WTC11 (cell line): ENCODE data around the gene CAPRIN1. TPM values are rescaled to one million over a fixed set of nuclear protein-coding genes. Genes with fewer than 3 reads are reported as not detected.

Experiments
- ATAC-seq: fragments of 200-7000 bp; cut with Tn5 transposase; 2 replicates; pipeline ENCODE4 v1.10.0; 2021; ENCODE audit warnings: mild to moderate bottlenecking, moderate library complexity
- CTCF ChIA-PET: fragments of 300-600 bp; sonication (Branson Sonifier 250); formaldehyde crosslinking; loops from one replicate; lab custom pipeline; 2021; ENCODE audit warnings: antibody characterized with exemption; lab: Charles Lee
- POLR2A ChIA-PET: fragments of 350-600 bp; sonication (Branson Sonifier 250); formaldehyde crosslinking; loops from one replicate; lab custom pipeline; 2021; ENCODE audit warnings: antibody characterized with exemption; lab: Charles Lee
- DNase-seq: peaks from one replicate; pipeline ENCODE4 v3.0.0; 2021; ENCODE audit warnings: low spot score
- H3K27ac Mint-ChIP-seq: 2 replicates; pipeline ENCODE4 v1.8.0; 2021; ENCODE audit warnings: mixed read lengths
- H3K27me3 Mint-ChIP-seq: 2 replicates; pipeline ENCODE4 v1.8.0; 2021; ENCODE audit warnings: low read depth, mild to moderate bottlenecking, moderate library complexity, mixed read lengths
- H3K36me3 Mint-ChIP-seq: 2 replicates; pipeline ENCODE4 v1.8.0; 2021; ENCODE audit warnings: mixed read lengths
- H3K4me1 Mint-ChIP-seq: 2 replicates; pipeline ENCODE4 v1.8.0; 2022; ENCODE audit warnings: mixed read lengths
- H3K4me3 Mint-ChIP-seq: 2 replicates; pipeline ENCODE4 v1.8.0; 2021; ENCODE audit warnings: mild to moderate bottlenecking, moderate library complexity, mixed read lengths
- H3K9me3 Mint-ChIP-seq: 2 replicates; pipeline ENCODE4 v1.8.0; 2021; ENCODE audit warnings: mixed read lengths
- CREB1 ChIP-seq: sonication (generic); formaldehyde crosslinking; IDR thresholded peaks from 2 replicates; pipeline ENCODE4 v1.8.0; 2023; ENCODE audit warnings: mild to moderate bottlenecking, missing genetic modification reagents
- CREM ChIP-seq: sonication (generic); formaldehyde crosslinking; IDR thresholded peaks from 2 replicates; pipeline ENCODE4 v1.8.1; 2022; ENCODE audit warnings: mild to moderate bottlenecking, missing genetic modification reagents, moderate library complexity
- EMX1 ChIP-seq: fragments of 250-450 bp; sonication (Bioruptor Pico); IDR thresholded peaks from 2 replicates; pipeline ENCODE4 v1.8.0; 2021; ENCODE audit warnings: mild to moderate bottlenecking
- FOXP1 ChIP-seq: sonication (generic); formaldehyde crosslinking; IDR thresholded peaks from 2 replicates; pipeline ENCODE4 v1.8.0; 2022; ENCODE audit warnings: missing genetic modification reagents, mild to moderate bottlenecking, moderate library complexity, borderline replicate concordance
- GRHL2 ChIP-seq: fragments of 250-450 bp; sonication (Bioruptor Pico); IDR thresholded peaks from 2 replicates; pipeline ENCODE4 v1.8.0; 2022; ENCODE audit warnings: mild to moderate bottlenecking, moderate library complexity; ENCODE audit not compliant: insufficient replicate concordance, severe bottlenecking
- KAT7 ChIP-seq: sonication (generic); formaldehyde crosslinking; IDR thresholded peaks from 2 replicates; pipeline ENCODE4 v1.8.1; 2023; ENCODE audit warnings: missing genetic modification reagents, mild to moderate bottlenecking, borderline replicate concordance
- NR2C2 ChIP-seq: sonication (generic); formaldehyde crosslinking; IDR thresholded peaks from 2 replicates; pipeline ENCODE4 v1.8.0; 2022; ENCODE audit warnings: mild to moderate bottlenecking, missing genetic modification reagents
- ZNF121 ChIP-seq: sonication (generic); formaldehyde crosslinking; IDR thresholded peaks from 2 replicates; pipeline ENCODE4 v1.8.0; 2023; ENCODE audit warnings: missing genetic modification reagents
- ZNF138 ChIP-seq: sonication (generic); formaldehyde crosslinking; conservative IDR thresholded peaks from 2 replicates; pipeline ENCODE4 v1.8.1; 2022; ENCODE audit warnings: mild to moderate bottlenecking, moderate library complexity, missing genetic modification reagents
- ZNF232 ChIP-seq: sonication (generic); formaldehyde crosslinking; IDR thresholded peaks from 2 replicates; pipeline ENCODE4 v1.8.0; 2022; ENCODE audit warnings: mild to moderate bottlenecking, missing genetic modification reagents
- ZNF263 ChIP-seq: sonication (generic); formaldehyde crosslinking; IDR thresholded peaks from 2 replicates; pipeline ENCODE4 v1.8.1; 2022; ENCODE audit warnings: low read depth, mild to moderate bottlenecking, moderate library complexity, missing genetic modification reagents
- ZNF317 ChIP-seq: sonication (generic); formaldehyde crosslinking; IDR thresholded peaks from 2 replicates; pipeline ENCODE4 v1.8.1; 2023; ENCODE audit warnings: low read depth, mild to moderate bottlenecking, moderate library complexity, missing genetic modification reagents, borderline replicate concordance
- ZNF396 ChIP-seq: fragments of 250-450 bp; sonication (Bioruptor Pico); IDR thresholded peaks from 2 replicates; pipeline ENCODE4 v1.8.0; 2021; ENCODE audit warnings: mild to moderate bottlenecking, moderate library complexity, borderline replicate concordance
- total RNA-seq: library from RNA; stranded (reverse); gene quantifications from 3 replicates; pipeline ENCODE4 v1.2.3, GENCODE V29; 2021
- TF ChIP-seq, protein P1 (sequence below): sonication (generic); formaldehyde crosslinking; IDR thresholded peaks from 2 replicates; pipeline ENCODE4 v1.8.1; 2022; ENCODE audit warnings: mild to moderate bottlenecking, missing genetic modification reagents, moderate library complexity, borderline replicate concordance
- TF ChIP-seq, protein P2 (sequence below): sonication (generic); formaldehyde crosslinking; IDR thresholded peaks from 2 replicates; pipeline ENCODE4 v1.8.0; 2022; ENCODE audit warnings: mild to moderate bottlenecking, missing genetic modification reagents
- TF ChIP-seq, protein P3 (sequence below): sonication (generic); formaldehyde crosslinking; IDR thresholded peaks from 2 replicates; pipeline ENCODE4 v1.8.1; 2023; ENCODE audit warnings: mild to moderate bottlenecking, missing genetic modification reagents
- TF ChIP-seq, protein P4 (sequence below): sonication (generic); formaldehyde crosslinking; IDR thresholded peaks from 2 replicates; pipeline ENCODE4 v1.8.0; 2022; ENCODE audit warnings: mild to moderate bottlenecking, missing genetic modification reagents
- TF ChIP-seq, protein P5 (sequence below): sonication (generic); formaldehyde crosslinking; IDR thresholded peaks from 2 replicates; pipeline ENCODE4 v1.8.0; 2023; ENCODE audit warnings: missing genetic modification reagents
- TF ChIP-seq, protein P6 (sequence below): sonication (generic); formaldehyde crosslinking; IDR thresholded peaks from 2 replicates; pipeline ENCODE4 v1.8.0; 2023; ENCODE audit warnings: missing genetic modification reagents, mild to moderate bottlenecking, borderline replicate concordance
- TF ChIP-seq, protein P7 (sequence below): fragments of 250-450 bp; sonication (Bioruptor Pico); IDR thresholded peaks from 2 replicates; pipeline ENCODE4 v1.8.0; 2021; ENCODE audit warnings: mild to moderate bottlenecking

The CAPRIN1 gene
- total RNA-seq, 1 experiment from 2014 or later, result 288 TPM

DNA sequence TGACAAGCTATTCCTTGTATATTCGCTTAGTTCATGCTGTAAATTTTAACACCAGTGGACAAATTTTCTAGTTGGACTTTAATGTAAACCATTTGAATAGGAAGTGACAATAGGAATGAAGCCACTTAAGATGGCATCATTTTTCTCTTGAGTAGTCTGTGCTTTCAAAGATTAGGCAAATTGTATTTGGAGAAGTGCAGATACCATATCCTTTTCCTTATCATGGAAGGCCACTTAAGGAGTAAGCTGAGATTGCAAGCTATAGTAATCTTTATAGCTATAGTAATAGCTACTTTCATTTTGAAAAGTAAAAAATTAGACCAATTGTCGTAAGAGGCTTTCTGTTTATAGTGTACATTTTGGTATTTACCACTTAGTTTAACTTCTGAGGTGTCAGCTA is 12.8 kb downstream of the CAPRIN1 start:
- POLR2A ChIA-PET, result no interaction called here
- no peak for TF ChIP-seq ZNF121
- TF ChIP-seq, protein P1, sequence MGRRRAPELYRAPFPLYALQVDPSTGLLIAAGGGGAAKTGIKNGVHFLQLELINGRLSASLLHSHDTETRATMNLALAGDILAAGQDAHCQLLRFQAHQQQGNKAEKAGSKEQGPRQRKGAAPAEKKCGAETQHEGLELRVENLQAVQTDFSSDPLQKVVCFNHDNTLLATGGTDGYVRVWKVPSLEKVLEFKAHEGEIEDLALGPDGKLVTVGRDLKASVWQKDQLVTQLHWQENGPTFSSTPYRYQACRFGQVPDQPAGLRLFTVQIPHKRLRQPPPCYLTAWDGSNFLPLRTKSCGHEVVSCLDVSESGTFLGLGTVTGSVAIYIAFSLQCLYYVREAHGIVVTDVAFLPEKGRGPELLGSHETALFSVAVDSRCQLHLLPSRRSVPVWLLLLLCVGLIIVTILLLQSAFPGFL (CRISPR knock-in tag), result no peak
- TF ChIP-seq ZNF232, result no peak
- TF ChIP-seq FOXP1 (CRISPR knock-in tag), result no peak
- TF ChIP-seq ZNF138, result no peak
- TF ChIP-seq CREB1, result no peak
- TF ChIP-seq, protein P2, sequence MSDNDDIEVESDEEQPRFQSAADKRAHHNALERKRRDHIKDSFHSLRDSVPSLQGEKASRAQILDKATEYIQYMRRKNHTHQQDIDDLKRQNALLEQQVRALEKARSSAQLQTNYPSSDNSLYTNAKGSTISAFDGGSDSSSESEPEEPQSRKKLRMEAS, result no peak
- TF ChIP-seq CREM (CRISPR knock-in tag), result no peak
- no peak for TF ChIP-seq EMX1 (CRISPR knock-in tag)
- TF ChIP-seq, protein P3, sequence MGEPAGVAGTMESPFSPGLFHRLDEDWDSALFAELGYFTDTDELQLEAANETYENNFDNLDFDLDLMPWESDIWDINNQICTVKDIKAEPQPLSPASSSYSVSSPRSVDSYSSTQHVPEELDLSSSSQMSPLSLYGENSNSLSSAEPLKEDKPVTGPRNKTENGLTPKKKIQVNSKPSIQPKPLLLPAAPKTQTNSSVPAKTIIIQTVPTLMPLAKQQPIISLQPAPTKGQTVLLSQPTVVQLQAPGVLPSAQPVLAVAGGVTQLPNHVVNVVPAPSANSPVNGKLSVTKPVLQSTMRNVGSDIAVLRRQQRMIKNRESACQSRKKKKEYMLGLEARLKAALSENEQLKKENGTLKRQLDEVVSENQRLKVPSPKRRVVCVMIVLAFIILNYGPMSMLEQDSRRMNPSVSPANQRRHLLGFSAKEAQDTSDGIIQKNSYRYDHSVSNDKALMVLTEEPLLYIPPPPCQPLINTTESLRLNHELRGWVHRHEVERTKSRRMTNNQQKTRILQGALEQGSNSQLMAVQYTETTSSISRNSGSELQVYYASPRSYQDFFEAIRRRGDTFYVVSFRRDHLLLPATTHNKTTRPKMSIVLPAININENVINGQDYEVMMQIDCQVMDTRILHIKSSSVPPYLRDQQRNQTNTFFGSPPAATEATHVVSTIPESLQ, result no peak
- TF ChIP-seq, protein P4, sequence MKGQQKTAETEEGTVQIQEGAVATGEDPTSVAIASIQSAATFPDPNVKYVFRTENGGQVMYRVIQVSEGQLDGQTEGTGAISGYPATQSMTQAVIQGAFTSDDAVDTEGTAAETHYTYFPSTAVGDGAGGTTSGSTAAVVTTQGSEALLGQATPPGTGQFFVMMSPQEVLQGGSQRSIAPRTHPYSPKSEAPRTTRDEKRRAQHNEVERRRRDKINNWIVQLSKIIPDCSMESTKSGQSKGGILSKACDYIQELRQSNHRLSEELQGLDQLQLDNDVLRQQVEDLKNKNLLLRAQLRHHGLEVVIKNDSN (CRISPR knock-in tag), result no peak
- no peak for TF ChIP-seq GRHL2 (CRISPR knock-in tag)
- TF ChIP-seq, protein P5, sequence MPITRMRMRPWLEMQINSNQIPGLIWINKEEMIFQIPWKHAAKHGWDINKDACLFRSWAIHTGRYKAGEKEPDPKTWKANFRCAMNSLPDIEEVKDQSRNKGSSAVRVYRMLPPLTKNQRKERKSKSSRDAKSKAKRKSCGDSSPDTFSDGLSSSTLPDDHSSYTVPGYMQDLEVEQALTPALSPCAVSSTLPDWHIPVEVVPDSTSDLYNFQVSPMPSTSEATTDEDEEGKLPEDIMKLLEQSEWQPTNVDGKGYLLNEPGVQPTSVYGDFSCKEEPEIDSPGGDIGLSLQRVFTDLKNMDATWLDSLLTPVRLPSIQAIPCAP, result no peak
- no peak for TF ChIP-seq KAT7 (CRISPR knock-in tag)
- TF ChIP-seq, protein P6, sequence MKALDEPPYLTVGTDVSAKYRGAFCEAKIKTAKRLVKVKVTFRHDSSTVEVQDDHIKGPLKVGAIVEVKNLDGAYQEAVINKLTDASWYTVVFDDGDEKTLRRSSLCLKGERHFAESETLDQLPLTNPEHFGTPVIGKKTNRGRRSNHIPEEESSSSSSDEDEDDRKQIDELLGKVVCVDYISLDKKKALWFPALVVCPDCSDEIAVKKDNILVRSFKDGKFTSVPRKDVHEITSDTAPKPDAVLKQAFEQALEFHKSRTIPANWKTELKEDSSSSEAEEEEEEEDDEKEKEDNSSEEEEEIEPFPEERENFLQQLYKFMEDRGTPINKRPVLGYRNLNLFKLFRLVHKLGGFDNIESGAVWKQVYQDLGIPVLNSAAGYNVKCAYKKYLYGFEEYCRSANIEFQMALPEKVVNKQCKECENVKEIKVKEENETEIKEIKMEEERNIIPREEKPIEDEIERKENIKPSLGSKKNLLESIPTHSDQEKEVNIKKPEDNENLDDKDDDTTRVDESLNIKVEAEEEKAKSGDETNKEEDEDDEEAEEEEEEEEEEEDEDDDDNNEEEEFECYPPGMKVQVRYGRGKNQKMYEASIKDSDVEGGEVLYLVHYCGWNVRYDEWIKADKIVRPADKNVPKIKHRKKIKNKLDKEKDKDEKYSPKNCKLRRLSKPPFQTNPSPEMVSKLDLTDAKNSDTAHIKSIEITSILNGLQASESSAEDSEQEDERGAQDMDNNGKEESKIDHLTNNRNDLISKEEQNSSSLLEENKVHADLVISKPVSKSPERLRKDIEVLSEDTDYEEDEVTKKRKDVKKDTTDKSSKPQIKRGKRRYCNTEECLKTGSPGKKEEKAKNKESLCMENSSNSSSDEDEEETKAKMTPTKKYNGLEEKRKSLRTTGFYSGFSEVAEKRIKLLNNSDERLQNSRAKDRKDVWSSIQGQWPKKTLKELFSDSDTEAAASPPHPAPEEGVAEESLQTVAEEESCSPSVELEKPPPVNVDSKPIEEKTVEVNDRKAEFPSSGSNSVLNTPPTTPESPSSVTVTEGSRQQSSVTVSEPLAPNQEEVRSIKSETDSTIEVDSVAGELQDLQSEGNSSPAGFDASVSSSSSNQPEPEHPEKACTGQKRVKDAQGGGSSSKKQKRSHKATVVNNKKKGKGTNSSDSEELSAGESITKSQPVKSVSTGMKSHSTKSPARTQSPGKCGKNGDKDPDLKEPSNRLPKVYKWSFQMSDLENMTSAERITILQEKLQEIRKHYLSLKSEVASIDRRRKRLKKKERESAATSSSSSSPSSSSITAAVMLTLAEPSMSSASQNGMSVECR, result no peak
- TF ChIP-seq ZNF317 (CRISPR knock-in tag), result no peak
- TF ChIP-seq, protein P7, sequence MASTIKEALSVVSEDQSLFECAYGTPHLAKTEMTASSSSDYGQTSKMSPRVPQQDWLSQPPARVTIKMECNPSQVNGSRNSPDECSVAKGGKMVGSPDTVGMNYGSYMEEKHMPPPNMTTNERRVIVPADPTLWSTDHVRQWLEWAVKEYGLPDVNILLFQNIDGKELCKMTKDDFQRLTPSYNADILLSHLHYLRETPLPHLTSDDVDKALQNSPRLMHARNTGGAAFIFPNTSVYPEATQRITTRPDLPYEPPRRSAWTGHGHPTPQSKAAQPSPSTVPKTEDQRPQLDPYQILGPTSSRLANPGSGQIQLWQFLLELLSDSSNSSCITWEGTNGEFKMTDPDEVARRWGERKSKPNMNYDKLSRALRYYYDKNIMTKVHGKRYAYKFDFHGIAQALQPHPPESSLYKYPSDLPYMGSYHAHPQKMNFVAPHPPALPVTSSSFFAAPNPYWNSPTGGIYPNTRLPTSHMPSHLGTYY (CRISPR knock-in tag), result no peak
- no peak for TF ChIP-seq ZNF263 (CRISPR knock-in tag)
- TF ChIP-seq NR2C2, result no peak
- no peak for TF ChIP-seq ZNF396
- TF ChIP-seq, all 79 proteins: peak for 0
- Mint-ChIP-seq H3K4me1 (peaks cover 28% of the 10 kb centered on the region), H3K4me3 (no peak overlapping the region), H3K27me3 (no peaks in the 10 kb centered on the region), H3K27ac (no peak overlapping the region), H3K36me3 (peaks cover 29% of the 10 kb centered on the region), H3K9me3 (no peaks in the 10 kb centered on the region)
- ATAC-seq (no peak), DNase-seq (no peak)
- CTCF ChIA-PET, result interaction anchor here (0.8 kb wide), 1 partner anchor 13 kb away, joined by 3 read pairs; the partner anchor contains the start of gene CAPRIN1
